Epithelial cell of esophagus (primary cell): ENCODE results near the gene SEC31A.
"Not testable (repeated sequence)": the region's sequence is repeated elsewhere in the genome, so short reads cannot be mapped to it uniquely, and the experiment has no call there.

Source experiments
- DNase-seq: peaks from one replicate; pipeline ENCODE4 v3.0.0; 2010; ENCODE audit warnings: low read depth
- H3K4me3 ChIP-seq: 2 replicates; pipeline ENCODE4 v1.5.1; 2011; ENCODE audit warnings: mild to moderate bottlenecking, low read length, control low read depth
- TF ChIP-seq, protein P1 (sequence below): IDR thresholded peaks from 2 replicates; pipeline ENCODE4 v1.5.1; 2011; ENCODE audit warnings: low read depth, mild to moderate bottlenecking, low read length, control low read depth, inconsistent platforms; ENCODE audit not compliant: insufficient read depth; ENCODE audit errors: missing control alignments

SEC31A gene

DNA sequence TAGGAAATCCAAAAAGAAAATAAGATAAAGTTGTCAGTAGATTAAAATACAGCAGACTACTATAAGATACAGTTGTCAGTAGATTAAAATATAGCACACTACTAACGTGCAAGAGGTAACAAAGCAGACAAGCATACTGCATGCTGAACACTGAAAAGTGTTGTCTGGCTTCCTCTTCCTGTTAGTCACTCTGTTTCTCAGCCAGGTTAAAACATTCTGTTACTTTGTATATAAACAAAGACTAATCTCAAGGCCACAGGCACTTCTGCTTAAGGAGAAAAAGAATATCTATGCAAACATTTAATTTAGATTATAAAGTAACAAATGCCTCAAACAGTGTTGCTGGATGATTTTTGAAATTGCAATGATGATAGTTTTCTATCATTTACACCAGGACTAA, 51.3 kb downstream of the SEC31A start:
- H3K4me3 ChIP-seq = no peak overlapping the region
- TF ChIP-seq, protein P1, sequence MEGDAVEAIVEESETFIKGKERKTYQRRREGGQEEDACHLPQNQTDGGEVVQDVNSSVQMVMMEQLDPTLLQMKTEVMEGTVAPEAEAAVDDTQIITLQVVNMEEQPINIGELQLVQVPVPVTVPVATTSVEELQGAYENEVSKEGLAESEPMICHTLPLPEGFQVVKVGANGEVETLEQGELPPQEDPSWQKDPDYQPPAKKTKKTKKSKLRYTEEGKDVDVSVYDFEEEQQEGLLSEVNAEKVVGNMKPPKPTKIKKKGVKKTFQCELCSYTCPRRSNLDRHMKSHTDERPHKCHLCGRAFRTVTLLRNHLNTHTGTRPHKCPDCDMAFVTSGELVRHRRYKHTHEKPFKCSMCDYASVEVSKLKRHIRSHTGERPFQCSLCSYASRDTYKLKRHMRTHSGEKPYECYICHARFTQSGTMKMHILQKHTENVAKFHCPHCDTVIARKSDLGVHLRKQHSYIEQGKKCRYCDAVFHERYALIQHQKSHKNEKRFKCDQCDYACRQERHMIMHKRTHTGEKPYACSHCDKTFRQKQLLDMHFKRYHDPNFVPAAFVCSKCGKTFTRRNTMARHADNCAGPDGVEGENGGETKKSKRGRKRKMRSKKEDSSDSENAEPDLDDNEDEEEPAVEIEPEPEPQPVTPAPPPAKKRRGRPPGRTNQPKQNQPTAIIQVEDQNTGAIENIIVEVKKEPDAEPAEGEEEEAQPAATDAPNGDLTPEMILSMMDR = no peak
- DNase-seq = no peak

DNA sequence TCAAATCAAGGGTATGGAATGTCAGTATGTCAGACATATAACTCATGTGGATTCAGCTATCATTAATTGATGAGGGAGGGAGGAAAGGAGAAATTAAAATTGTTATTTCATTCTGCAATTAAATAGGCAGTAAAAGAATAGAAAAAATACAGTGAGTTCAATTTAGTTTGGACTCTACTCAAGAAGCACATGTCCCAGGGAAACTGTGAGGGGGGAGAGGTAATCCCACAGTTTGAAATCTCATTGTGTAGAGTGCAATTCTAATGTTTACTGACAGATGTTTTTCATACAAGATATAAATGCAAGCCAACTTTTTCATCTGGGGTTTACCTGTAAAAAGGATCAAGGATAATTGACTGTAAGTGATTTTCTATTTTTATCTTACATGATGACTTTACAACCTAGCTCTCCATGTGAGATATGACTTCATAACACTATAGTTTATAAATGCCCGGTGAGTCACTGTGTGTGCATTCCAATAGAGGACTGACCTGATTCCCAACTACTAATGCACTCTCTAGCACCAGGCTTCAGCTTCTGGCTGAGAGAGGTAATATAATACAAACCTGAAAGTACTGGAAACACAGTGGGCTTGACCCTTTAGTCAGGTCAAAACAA, 57.1 kb downstream of the SEC31A start:
- peak; percentile 89 for DNase-seq

DNA sequence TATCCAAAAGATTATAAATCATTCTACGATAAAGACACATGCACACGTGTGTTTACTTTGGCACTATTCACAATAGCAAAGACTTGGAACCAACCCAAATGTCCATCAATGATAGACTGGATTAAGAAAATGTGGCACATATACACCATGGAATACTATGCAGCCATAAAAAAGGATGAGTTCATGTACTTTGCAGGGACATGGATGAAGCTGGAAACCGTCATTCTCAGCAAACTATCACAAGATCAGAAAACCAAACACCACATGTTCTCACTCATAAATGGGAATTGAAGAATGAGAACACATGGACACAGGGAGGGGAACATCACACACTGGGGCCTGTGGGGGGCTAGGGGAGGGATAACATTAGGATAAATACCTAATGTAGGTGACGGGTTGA, 57.9 kb downstream of the SEC31A start:
- not testable (repeated sequence) for DNase-seq, H3K4me3 ChIP-seq

More for the DNA sequence above, 57.1 kb downstream of the SEC31A start:
- H3K4me3 ChIP-seq = no peak overlapping the region
- TF ChIP-seq, protein P1 = peak; percentile 26

DNA sequence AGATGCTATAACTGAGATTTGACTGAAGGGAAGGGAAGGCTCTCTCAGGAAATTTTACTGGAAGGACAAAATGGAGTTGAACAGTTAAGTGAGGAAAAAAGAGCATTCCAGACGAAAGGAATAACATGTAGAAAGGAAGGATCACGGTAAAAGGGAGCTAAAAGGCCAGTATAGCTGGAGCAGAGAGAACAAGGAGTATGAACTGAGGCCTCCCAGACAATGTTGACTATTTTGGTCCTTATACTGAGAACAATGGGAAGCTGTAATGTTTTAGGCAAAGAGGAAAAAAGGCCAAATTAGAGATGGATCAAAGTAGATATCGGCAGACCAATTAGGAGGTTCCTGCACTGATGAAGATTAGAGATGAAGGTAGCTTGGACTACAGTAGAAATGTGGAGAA, 65.5 kb downstream of the SEC31A start:
- no peak overlapping the region for H3K4me3 ChIP-seq
- no peak for DNase-seq
- TF ChIP-seq, protein P1 = no peak

DNA sequence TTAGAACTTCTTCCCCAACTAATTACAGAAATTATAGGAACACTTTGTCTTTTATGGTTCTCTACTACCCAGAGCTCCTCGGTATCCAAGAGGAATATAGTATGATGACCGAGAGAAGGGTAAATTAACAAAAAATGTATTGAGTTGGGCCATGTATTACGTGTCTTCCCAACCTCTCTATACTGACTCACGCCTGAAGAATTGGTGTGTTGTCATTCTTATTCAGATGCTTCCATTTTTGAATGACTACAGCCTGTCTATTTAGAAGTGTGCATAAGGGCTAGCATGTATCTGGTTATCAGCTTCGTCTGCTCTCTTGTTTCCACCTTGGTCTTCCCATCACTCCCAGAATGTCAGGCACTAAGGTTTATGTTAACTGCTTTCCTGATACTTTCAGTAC, 67.9 kb downstream of the SEC31A start:
- TF ChIP-seq, protein P1 = no peak
- peak; percentile 75 for DNase-seq
- H3K4me3 ChIP-seq = no peak overlapping the region

DNA sequence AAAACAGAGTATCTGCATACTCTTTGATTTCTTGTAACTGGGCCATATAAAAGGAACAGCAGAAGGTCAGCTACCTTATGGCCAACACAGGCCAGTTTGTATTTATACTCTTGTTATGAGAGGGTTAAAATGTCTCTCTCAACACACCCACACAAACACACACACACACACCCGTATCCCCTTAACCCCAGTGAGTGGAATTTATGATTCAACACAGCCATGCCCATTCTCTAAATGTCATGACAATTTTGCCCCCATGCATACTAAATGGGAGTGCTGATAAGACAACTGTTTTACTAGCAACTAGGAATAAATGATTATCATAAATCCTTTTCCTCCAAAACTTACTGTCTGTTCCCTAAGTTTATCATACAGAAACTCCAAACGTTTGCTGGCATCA, 70.3 kb downstream of the SEC31A start:
- TF ChIP-seq, protein P1 = no peak
- no peak for DNase-seq
- no peak overlapping the region for H3K4me3 ChIP-seq

DNA sequence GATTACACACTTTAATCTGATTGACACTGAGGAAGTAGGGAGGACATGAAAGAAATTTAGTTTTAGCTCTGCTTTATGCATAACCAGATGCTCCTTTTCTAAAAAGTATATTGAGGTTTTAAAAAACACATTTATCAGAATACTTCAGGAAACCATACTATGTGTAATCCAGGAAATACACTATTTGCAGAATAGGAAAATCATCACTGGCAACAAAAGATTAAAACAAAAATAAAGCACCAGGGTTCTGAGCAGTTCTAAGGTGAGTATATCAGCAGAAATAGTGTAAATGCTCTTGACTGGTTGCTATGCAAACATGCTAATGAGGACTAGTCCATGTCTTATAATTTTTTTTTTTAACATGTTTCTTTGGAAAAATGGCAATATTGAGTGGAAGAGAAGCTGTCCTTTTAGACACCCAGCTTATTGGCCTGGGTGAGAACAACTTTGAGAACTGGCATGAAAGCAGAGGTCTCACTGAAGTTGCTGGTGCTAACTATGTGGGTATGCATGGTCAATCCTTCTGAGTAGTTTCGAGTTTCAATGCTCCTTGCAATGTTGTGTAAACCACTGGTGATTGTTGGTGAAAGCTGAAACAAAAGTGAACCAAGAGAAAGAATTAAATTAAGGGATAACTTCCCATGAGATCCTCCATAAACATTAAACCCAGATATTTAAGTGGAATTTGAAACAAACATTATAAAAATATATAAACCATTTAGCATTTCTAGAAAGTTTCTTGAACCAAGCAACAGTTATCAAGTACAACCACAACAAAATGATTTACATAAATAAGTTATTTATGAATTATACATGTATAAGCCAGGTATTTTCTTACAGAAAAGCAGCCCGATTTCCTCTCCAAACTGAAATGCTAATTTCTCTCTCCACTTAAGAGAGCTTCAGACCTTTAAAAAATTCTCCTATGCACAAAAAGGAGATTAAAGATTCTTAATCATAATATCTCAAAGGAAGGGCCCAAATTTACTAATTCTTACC, 72.0 kb downstream of the SEC31A start:
- DNase-seq = no peak
- TF ChIP-seq, protein P1 = no peak
- H3K4me3 ChIP-seq = no peak overlapping the region

DNA sequence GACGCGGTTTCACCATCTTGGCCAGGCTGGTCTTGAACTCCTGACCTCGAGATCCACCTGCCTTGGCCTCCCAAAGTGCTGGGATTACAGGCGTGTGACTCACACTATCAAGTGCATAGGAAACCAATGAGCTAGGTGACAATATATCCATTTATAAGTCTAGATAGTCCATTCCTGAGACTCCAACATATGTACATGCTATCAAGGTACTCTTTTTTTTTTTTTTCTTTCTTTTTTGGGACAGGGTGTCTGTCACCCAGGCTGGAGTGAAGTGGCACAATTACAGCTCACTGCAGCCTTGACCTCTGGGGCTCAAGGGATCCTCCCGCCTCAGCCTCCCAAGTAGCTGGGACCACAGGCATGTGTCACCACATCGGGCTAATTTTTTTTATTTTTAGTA, 74.1 kb downstream of the SEC31A start:
- not testable (repeated sequence) for DNase-seq, H3K4me3 ChIP-seq
